ENCODE data around the gene SBDS. TPM values are rescaled to one million over a fixed set of nuclear protein-coding genes. Genes with fewer than 3 reads are reported as not detected.

Gene SBDS
- polyA plus RNA-seq, 1 experiment = 52.5 TPM

DNA sequence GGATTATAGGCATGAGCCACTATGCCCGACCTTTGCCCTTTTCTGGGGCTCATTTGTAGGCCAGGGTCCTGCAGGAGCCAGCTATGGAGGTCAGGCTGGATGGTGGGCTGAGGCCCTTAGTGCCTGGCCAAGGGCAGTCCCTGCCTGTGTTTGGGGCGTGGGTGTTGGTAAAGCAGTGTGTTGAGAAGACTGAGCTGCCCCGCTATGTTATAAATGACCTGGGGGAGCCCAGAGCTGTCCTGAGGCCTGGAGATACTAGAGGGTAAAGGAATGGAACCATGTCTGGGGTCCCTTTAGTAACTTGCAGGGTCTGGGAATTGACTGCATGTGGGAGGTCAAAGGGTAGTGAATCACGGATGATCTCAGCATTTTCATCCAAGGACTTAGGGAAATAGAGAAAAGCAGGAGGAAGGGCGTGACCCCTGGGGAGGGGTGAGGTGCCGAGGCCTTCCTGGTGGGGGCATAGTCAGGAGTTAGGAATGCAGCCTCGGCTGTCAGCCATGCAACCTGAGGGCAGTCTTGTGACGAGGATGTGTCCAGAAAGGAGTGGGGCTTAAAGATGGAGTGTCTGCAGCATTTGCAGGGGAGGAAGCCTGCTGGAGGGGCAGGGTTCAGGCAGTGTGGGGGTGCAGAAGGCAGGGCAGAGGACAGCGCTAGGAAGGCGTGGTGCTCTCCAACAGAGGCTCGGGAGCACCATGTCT lies 42.9 kb downstream of the SBDS start:
- Histone ChIP-seq H3K36me3 (ENCODE audit: control insufficient read depth, insufficient read depth, low read length) (peaks cover 14% of the 10 kb centered on the region), H3K27me3 (ENCODE audit: control insufficient read depth, insufficient read depth, low read length) (no peaks in the 10 kb centered on the region), H3K4me3 (ENCODE audit: low read depth, low read length) (no peak overlapping the region)
- POLR2A ChIA-PET = no interaction called here
- CTCF ChIA-PET = interaction anchor here (0.7 kb wide), 1 partner anchor 9 kb away, joined by 3 read pairs; no protein-coding TSS in a partner anchor
- no peak for DNase-seq (ENCODE audit: low read depth)
- TF ChIP-seq, protein P1, sequence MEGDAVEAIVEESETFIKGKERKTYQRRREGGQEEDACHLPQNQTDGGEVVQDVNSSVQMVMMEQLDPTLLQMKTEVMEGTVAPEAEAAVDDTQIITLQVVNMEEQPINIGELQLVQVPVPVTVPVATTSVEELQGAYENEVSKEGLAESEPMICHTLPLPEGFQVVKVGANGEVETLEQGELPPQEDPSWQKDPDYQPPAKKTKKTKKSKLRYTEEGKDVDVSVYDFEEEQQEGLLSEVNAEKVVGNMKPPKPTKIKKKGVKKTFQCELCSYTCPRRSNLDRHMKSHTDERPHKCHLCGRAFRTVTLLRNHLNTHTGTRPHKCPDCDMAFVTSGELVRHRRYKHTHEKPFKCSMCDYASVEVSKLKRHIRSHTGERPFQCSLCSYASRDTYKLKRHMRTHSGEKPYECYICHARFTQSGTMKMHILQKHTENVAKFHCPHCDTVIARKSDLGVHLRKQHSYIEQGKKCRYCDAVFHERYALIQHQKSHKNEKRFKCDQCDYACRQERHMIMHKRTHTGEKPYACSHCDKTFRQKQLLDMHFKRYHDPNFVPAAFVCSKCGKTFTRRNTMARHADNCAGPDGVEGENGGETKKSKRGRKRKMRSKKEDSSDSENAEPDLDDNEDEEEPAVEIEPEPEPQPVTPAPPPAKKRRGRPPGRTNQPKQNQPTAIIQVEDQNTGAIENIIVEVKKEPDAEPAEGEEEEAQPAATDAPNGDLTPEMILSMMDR (IDR thresholded peaks at IDR 0.05; ENCODE audit: insufficient read depth, low read depth, low read length) = no peak

DNA sequence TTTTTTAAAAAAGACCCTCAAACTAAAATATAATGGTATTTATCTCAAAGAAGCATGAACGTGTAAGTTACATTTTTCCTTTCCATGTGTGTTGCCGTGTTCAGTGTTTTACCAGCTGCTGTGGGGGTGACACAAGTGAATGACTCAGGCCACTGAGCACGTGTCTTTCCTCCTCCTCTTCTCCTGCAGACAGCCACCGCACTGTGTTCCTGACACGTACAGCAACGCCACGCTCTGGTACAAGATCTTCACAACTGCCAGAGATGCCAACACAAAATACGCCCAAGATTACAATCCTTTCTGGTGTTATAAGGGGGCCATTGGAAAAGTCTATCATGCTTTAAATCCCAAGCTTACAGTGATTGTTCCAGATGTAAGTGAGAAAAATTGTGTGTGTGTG lies 44.6 kb downstream of the SBDS start:
- H3K36me3 ChIP-seq (ENCODE audit: control insufficient read depth, insufficient read depth, low read length) = peaks cover 16% of the 10 kb centered on the region
- POLR2A ChIA-PET = no interaction called here
- CTCF ChIA-PET = no interaction called here
- no peak for DNase-seq (ENCODE audit: low read depth)
- TF ChIP-seq, protein P1 (IDR thresholded peaks at IDR 0.05; ENCODE audit: insufficient read depth, low read depth, low read length) = no peak
- no peaks in the 10 kb centered on the region for H3K27me3 ChIP-seq (ENCODE audit: control insufficient read depth, insufficient read depth, low read length)
- no peak overlapping the region for H3K4me3 ChIP-seq (ENCODE audit: low read depth, low read length)

DNA sequence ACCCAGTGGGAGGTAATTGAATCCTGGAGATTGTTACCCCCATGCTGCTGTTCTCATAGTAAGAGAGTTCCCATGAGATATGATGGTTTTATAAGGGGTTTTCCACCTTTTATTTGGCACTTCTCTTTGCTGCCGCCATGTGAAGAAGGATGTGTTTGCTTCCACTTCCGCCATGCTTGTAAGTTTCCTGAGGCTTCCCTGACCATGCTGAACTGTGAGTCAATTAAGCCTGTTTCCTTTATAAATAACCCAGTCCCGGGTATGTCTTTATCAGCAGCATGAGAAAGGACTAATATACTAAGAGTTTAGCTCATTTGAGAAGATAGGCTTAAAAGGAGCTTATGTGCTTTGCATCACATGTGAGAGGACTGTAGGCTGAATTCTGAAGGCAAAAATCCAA lies 45.1 kb downstream of the SBDS start:
- H3K4me3 ChIP-seq (ENCODE audit: low read depth, low read length) = no peak overlapping the region
- H3K27me3 ChIP-seq (ENCODE audit: control insufficient read depth, insufficient read depth, low read length) = no peaks in the 10 kb centered on the region
- CTCF ChIA-PET = no interaction called here
- DNase-seq (ENCODE audit: low read depth) = no peak
- TF ChIP-seq, protein P1 (IDR thresholded peaks at IDR 0.05; ENCODE audit: insufficient read depth, low read depth, low read length) = no peak
- POLR2A ChIA-PET = no interaction called here
- peaks cover 12% of the 10 kb centered on the region for H3K36me3 ChIP-seq (ENCODE audit: control insufficient read depth, insufficient read depth, low read length)

DNA sequence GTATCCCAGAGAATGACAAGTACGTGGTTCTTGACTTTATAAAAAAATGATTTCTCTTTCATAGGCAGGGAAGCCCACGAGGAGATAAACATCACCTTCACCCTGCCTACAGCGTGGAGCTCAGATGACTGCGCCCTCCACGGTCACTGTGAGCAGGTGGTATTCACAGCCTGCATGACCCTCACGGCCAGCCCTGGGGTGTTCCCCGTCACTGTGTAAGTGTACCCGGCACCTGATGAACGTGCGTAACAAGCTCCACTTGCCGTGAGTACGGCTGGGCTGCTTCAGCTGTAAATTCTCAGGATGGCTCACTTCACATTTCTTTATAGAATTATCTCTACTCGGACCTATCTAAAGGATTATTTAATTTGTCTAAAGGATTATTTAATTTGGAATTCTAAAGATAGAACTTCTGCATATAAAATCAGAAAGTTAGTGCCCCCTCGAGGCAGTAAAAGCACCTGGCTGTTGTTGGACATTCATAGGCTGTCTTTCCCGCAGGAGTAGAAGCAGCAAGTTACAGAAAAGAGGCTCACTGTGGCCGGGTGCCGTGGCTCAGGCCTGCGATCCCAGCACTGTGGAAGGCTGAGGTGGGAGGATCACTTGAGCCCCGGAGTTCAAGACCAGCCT lies 46.8 kb downstream of the SBDS start:
- CTCF ChIA-PET = no interaction called here
- H3K36me3 ChIP-seq (ENCODE audit: control insufficient read depth, insufficient read depth, low read length) = peaks cover 9% of the 10 kb centered on the region
- POLR2A ChIA-PET = no interaction called here
- H3K4me3 ChIP-seq (ENCODE audit: low read depth, low read length) = no peak overlapping the region
- H3K27me3 ChIP-seq (ENCODE audit: control insufficient read depth, insufficient read depth, low read length) = no peaks in the 10 kb centered on the region
- DNase-seq (ENCODE audit: low read depth) = no peak
- TF ChIP-seq, protein P1 (IDR thresholded peaks at IDR 0.05; ENCODE audit: insufficient read depth, low read depth, low read length) = no peak

DNA sequence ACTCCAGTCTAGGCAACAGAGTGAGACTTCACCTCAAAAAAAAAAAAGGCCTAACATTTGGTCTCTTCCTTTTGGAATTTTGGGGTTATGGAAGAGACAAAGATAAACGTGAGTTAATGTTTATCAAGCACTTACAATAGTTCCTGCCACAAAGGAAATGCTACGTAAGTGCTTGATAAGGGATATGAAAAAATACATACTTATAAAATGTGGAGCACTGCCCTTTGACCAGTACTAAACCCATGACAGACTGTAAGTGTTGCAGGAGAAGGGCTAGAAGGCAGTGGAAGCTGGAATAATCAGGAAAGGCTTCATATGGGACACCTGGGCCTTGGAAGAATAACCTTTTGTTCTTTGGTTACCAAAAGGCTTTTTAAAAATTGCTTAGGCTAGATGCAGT lies 48.8 kb downstream of the SBDS start:
- Histone ChIP-seq H3K27me3 (ENCODE audit: control insufficient read depth, insufficient read depth, low read length) (no peaks in the 10 kb centered on the region), H3K36me3 (ENCODE audit: control insufficient read depth, insufficient read depth, low read length) (peaks cover 9% of the 10 kb centered on the region), H3K4me3 (ENCODE audit: low read depth, low read length) (no peak overlapping the region)
- CTCF ChIA-PET = no interaction called here
- no peak for DNase-seq (ENCODE audit: low read depth)
- POLR2A ChIA-PET = no interaction called here
- TF ChIP-seq, protein P1 (IDR thresholded peaks at IDR 0.05; ENCODE audit: insufficient read depth, low read depth, low read length) = no peak

Data from BJ (cell line).